ENCODE data around the gene ASCC3.

The ASCC3 gene

DNA sequence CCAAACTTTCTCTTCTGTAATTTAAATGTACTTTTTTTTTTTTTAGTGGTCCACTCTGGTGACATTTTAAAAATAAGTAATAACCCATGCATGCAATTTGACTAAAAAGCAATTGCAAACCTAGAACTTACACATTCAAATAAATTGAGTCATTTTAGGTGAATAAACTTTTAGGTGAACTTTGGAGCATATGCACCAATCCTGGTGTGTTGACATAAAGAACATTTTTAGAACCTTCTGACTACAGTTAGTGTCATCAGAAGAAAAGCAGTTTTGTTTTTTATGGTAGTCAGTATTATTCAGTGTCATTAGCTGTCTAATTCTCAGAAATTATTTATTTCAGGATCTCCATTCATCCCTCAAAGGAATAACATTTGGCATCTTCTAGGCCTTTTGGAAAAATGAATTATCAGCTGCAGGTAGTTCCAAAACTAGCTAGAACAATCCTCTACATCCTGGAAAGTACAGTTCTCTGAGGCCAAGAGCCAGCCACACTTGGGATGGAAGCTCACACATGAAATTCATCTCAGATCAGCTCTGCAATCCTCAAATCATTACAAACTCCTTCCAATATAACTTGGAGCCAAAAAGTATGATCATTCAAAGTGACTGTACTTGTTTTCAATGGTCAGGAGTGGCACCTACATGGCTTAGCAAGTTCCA is 378.0 kb downstream of the ASCC3 start:
- H3K9ac ChIP-seq (ENCODE audit: low read depth, low read length, poor library complexity, severe bottlenecking) = no peak overlapping the region
- no peak overlapping the region for H3K4me2 ChIP-seq (ENCODE audit: low read depth, low read length, poor library complexity, severe bottlenecking)
- H3F3A ChIP-seq (ENCODE audit: low read depth) = no peaks in the 10 kb centered on the region
- H3K4me1 ChIP-seq (ENCODE audit: insufficient read depth, low read length, poor library complexity, severe bottlenecking) = no peaks in the 10 kb centered on the region
- H3K27me3 ChIP-seq (ENCODE audit: insufficient read depth, low read length, poor library complexity, severe bottlenecking) = no peaks in the 10 kb centered on the region
- no peaks in the 10 kb centered on the region for H4K20me1 ChIP-seq (ENCODE audit: insufficient read depth, low read length, poor library complexity, severe bottlenecking)
- H3K36me3 ChIP-seq (ENCODE audit: insufficient read depth, low read length) = no peaks in the 10 kb centered on the region
- H2AFZ ChIP-seq (ENCODE audit: low read length) = no peak overlapping the region
- no peak overlapping the region for H3K4me3 ChIP-seq (ENCODE audit: low read length, poor library complexity, severe bottlenecking)
- H3K79me2 ChIP-seq (ENCODE audit: insufficient read depth, low read length) = no peaks in the 10 kb centered on the region
- no peaks in the 10 kb centered on the region for H3K9me3 ChIP-seq (ENCODE audit: insufficient read depth, low read depth, low read length)
- H3K9me2 ChIP-seq (replicated peaks; ENCODE audit: low read depth, low read length) = no peaks in the 10 kb centered on the region
- TF ChIP-seq, protein P1, sequence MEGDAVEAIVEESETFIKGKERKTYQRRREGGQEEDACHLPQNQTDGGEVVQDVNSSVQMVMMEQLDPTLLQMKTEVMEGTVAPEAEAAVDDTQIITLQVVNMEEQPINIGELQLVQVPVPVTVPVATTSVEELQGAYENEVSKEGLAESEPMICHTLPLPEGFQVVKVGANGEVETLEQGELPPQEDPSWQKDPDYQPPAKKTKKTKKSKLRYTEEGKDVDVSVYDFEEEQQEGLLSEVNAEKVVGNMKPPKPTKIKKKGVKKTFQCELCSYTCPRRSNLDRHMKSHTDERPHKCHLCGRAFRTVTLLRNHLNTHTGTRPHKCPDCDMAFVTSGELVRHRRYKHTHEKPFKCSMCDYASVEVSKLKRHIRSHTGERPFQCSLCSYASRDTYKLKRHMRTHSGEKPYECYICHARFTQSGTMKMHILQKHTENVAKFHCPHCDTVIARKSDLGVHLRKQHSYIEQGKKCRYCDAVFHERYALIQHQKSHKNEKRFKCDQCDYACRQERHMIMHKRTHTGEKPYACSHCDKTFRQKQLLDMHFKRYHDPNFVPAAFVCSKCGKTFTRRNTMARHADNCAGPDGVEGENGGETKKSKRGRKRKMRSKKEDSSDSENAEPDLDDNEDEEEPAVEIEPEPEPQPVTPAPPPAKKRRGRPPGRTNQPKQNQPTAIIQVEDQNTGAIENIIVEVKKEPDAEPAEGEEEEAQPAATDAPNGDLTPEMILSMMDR (conservative IDR thresholded peaks at IDR 0.05; ENCODE audit: low read length) = no peak
- TF ChIP-seq EZH2phosphoT487 (IDR thresholded peaks at IDR 0.05; ENCODE audit: borderline replicate concordance) = no peak

DNA sequence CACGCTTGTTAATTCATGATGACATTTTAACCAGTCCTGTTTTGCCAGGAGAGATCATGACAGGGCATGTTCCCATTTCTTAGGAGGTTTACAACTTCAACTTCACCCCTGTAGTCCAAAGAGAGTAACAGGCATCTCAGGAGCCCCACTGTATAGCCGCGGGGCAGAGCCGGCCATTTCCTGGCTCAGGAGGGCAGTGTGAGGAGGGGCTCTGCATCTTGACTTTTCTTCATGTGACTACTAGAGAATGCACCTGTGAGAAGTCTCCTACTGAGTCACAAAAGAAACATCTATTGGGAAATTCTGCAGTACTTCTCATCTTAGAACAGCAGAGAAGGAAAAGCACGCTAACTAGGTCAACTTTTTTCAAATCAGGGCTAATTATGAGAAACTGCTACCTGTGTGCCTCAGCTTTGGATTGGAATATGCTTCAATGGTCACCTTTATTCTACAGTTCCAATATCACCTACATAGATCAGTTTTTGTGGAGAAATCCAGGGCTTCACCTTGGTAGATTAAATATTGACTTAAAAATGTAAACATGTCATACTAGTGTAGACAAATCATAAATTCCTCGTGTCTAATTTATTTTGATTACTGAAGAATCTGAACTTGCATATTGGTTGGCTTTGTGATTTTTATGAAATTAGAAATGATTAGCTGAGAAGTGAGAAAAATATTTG is 387.8 kb downstream of the ASCC3 start:
- Histone ChIP-seq H3K9ac (ENCODE audit: low read depth, low read length, poor library complexity, severe bottlenecking) (no peak overlapping the region), H4K20me1 (ENCODE audit: insufficient read depth, low read length, poor library complexity, severe bottlenecking) (no peaks in the 10 kb centered on the region), H3K79me2 (ENCODE audit: insufficient read depth, low read length) (no peaks in the 10 kb centered on the region), H2AFZ (ENCODE audit: low read length) (no peak overlapping the region), H3F3A (ENCODE audit: low read depth) (no peaks in the 10 kb centered on the region), H3K4me2 (ENCODE audit: low read depth, low read length, poor library complexity, severe bottlenecking) (no peak overlapping the region), H3K9me3 (ENCODE audit: insufficient read depth, low read depth, low read length) (no peaks in the 10 kb centered on the region), H3K9me2 (replicated peaks; ENCODE audit: low read depth, low read length) (0 out of 2 replicates have a peak, but pooled peaks cover 6% of the 10 kb centered on the region), H3K4me3 (ENCODE audit: low read length, poor library complexity, severe bottlenecking) (no peak overlapping the region), H3K4me1 (ENCODE audit: insufficient read depth, low read length, poor library complexity, severe bottlenecking) (peaks cover 6% of the 10 kb centered on the region), H3K36me3 (ENCODE audit: insufficient read depth, low read length) (no peaks in the 10 kb centered on the region), H3K27me3 (ENCODE audit: insufficient read depth, low read length, poor library complexity, severe bottlenecking) (no peaks in the 10 kb centered on the region)
- TF ChIP-seq EZH2phosphoT487 (IDR thresholded peaks at IDR 0.05; ENCODE audit: borderline replicate concordance) = no peak
- TF ChIP-seq, protein P1 (conservative IDR thresholded peaks at IDR 0.05; ENCODE audit: low read length) = no peak

DNA sequence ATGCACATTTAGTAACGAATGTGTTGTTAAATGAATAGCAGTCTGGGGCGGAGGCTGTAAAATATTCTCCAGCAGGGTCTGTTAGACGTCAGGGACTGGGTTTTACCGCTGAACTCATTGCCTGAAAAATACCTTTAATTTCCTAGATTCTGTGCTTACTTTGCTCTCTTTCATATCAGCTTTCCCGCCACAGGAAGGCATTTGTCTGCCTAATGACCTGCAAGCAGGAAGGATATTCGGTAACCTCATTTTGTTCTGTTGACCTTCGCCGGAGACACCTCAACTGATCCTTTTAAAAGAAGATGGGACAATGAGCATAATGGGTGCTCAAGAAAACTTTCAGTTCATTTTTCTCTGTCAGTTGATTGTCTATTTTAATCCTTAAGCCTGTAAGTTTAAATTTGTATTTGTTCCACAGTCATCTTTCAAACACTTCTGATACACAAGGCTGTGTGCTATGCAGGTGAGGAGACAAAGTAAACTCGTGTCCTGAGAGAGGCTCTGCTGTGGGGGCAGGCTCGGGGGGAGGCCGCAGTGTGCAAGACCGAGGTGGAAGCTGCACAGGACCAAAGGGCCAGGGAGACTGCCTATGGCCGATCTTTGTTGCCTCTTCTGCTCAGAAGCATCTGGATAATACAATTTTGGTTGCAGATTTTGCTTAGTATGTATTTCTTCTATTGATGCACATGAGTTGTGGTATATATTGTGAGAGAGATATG is 389.0 kb downstream of the ASCC3 start:
- no peak for TF ChIP-seq EZH2phosphoT487 (IDR thresholded peaks at IDR 0.05; ENCODE audit: borderline replicate concordance)
- TF ChIP-seq, protein P1 (conservative IDR thresholded peaks at IDR 0.05; ENCODE audit: low read length) = no peak

More for the DNA sequence above, 389.0 kb downstream of the ASCC3 start:
- Histone ChIP-seq H3K36me3 (ENCODE audit: insufficient read depth, low read length) (no peaks in the 10 kb centered on the region), H3K9me3 (ENCODE audit: insufficient read depth, low read depth, low read length) (no peaks in the 10 kb centered on the region), H3K4me1 (ENCODE audit: insufficient read depth, low read length, poor library complexity, severe bottlenecking) (peaks cover 6% of the 10 kb centered on the region), H3F3A (ENCODE audit: low read depth) (no peaks in the 10 kb centered on the region), H3K27me3 (ENCODE audit: insufficient read depth, low read length, poor library complexity, severe bottlenecking) (no peaks in the 10 kb centered on the region), H3K9me2 (replicated peaks; ENCODE audit: low read depth, low read length) (0 out of 2 replicates have a peak, but pooled peaks cover 6% of the 10 kb centered on the region), H3K9ac (ENCODE audit: low read depth, low read length, poor library complexity, severe bottlenecking) (no peak overlapping the region), H4K20me1 (ENCODE audit: insufficient read depth, low read length, poor library complexity, severe bottlenecking) (no peaks in the 10 kb centered on the region), H3K4me3 (ENCODE audit: low read length, poor library complexity, severe bottlenecking) (no peak overlapping the region), H3K79me2 (ENCODE audit: insufficient read depth, low read length) (no peaks in the 10 kb centered on the region), H3K4me2 (ENCODE audit: low read depth, low read length, poor library complexity, severe bottlenecking) (peak overlapping the region; percentile 30), H2AFZ (ENCODE audit: low read length) (peak overlapping the region; percentile 37; the same call in 1 of the 2 replicates)

All from Loucy (cell line).